Measurements from ENCODE around the gene CCDC159.

DNA sequence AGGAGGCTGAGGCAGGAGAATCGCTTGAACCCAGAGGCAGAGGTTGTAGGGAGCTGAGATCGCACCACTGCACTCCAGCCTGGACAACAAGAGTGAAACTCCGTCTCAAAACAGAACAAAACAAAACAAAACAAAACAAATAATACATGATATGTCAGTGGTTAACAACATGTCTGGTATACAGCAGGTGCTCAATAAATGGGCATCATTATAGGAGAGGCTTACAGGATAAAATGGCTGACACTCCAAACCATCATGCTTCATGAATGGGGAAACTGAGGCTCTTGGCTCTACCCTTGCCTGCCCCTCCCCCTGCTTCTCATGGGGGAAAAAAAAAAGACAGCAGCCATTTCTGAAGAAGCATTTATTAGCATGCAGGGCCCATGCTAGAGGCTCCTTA is 3.9 kb upstream of the CCDC159 start:
- TF ChIP-seq NPAS2 (CRISPR knock-in tag; IDR thresholded peaks at IDR 0.05; ENCODE audit: borderline replicate concordance) = no peak
- no peak for TF ChIP-seq STAT5B (CRISPR knock-in tag; IDR thresholded peaks at IDR 0.05)
- no peak for TF ChIP-seq POLR2A (IDR thresholded peaks at IDR 0.05; ENCODE audit: insufficient read depth in 1 of 2, low read depth in 2 of 2, low read length in 2 of 2)
- no peak for TF ChIP-seq ZBTB8A (CRISPR knock-in tag; IDR thresholded peaks at IDR 0.05; ENCODE audit: borderline replicate concordance, low read depth)
